Measurements from ENCODE around the gene STAG1.
A peak's percentile ranks its signal among the peaks of the same experiment; 100 is the strongest.
"Not testable (repeated sequence)": the region's sequence is repeated elsewhere in the genome, so short reads cannot be mapped to it uniquely, and the experiment has no call there.

Gene STAG1

DNA sequence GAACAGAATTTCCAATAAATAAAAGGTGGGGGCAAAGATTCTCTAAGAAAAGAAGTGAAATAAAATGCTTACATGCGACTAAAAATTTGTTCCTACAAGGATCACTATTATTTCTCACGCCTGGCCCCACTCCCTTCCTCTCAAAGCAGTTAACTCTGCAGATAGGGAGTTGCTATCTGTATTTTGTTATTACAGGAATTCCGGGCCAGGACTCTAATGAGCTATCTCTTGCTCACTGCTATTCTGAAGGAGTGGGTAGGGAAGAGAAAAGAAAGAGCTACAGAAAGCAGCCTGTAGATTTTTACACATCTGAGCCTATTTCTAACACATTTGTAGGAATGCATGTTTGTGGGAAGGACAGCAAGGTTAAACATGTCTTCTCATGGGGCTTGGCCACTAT lies 361.6 kb downstream of the STAG1 start:
- no peak for DNase-seq (ENCODE audit: low spot score)

DNA sequence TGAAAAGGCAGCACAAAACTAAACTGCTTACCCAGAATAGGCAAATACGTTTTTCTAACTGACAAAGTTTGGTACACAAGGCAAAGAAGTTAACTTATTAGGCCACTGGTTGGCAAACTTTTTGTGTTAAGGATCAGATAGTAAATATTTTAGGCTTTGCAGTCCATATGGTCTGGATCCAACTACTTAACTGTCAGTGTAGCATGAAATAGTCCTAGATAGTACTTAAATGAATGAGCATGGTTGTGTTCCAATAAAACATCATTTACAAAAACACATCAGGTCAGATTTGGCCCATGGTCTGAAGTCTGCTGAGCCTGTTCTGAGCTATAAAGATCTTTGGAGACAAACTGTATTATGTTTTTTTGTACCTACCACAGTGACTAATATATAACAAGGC lies 365.1 kb downstream of the STAG1 start:
- no peak for DNase-seq (ENCODE audit: low spot score)

GRCh38 chr3:136385457-136385856 lies 366.7 kb downstream of the STAG1 start:
- no peak for DNase-seq (ENCODE audit: low spot score)

DNA sequence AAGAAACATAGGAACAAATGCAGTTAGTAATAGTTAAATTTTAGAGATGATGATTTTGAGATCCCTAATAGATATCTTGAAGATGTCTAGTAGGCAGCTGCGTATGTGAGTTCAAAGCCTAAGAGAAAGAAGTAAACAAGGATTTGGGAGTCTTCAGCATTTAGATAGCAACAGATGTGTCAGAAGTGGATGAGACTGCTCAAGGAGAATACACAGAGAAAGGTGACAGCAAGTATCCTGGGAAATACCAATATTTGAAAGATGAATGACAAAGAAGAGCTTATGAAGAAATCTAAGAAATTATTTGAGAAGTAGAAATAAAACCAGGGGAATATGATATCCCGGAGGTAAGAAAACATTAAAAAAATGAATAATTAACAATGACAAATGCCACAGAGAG lies 371.1 kb downstream of the STAG1 start:
- DNase-seq (ENCODE audit: low spot score): no peak

DNA sequence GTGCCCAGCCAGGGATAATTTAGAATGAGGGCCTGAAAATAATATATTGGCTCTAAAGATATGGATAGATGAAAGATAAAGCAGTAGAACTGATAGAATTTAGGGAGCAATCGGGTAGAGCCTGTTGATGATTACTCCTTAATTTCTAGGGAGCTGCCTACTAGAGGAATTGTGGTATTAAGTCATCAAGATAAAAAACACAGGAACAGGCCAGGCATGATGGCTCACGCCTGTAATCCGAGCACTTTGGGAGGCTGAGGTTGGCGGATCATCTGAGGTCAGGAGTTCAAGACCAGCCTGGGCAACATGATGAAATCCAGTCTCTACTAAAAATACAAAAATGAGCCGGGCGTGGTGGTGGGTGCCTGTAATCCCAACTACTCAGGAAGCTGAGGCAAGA lies 371.6 kb downstream of the STAG1 start:
- DNase-seq (ENCODE audit: low spot score): no peak

- DNase-seq (ENCODE audit: low spot score): no peak
Observed at GRCh38 chr3:136378011-136378410, 374.2 kb downstream of the STAG1 start.

GRCh38 chr3:136377508-136377907 lies 374.7 kb downstream of the STAG1 start:
- no peak for DNase-seq (ENCODE audit: low spot score)

DNA sequence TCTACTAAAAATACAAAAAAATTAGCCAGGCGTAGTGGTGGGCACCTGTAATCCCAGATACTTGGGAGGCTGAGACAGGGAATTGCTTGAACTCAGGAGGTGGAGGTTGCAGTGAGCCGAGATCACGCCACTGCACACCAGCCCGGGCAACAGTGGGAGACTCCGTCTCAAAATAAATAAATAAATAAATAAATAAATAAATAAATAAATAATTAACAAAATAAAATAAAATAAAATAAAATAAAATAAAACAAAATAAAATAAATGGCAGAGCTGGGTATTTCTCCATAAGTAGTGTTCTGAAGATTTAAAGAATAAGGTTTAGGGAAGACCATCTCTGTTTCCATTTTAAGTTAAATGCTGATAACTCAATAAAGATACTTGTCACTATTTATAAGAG lies 376.4 kb downstream of the STAG1 start:
- DNase-seq (ENCODE audit: low spot score): not testable (repeated sequence)

- no peak for DNase-seq (ENCODE audit: low spot score)
Observed at GRCh38 chr3:136366289-136366688, 385.9 kb downstream of the STAG1 start.

DNA sequence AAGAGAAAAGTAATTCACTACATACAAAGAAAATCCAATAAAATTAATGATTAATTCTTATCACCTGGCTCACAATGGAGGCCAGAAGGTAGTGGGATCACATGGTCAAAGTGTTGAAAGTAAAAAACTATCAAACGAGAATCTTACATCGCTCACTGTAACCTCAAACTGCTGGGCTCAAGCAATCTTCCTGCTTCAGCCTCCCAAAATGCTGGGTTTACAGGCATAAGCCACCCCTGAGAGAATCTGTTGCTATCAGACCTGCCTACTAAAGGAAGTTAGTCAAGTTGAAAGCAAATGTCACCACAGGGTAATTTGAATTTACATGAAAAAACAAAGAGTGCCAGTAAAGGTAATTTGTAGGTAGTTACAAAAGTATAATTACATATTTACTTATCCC lies 398.7 kb downstream of the STAG1 start:
- no peak for DNase-seq (ENCODE audit: low spot score)

- DNase-seq (ENCODE audit: low spot score): no peak
Observed at GRCh38 chr3:136351905-136352304, 400.3 kb downstream of the STAG1 start.

GRCh38 chr3:136351351-136351750 lies 400.8 kb downstream of the STAG1 start:
- no peak for DNase-seq (ENCODE audit: low spot score)

GRCh38 chr3:136350557-136350956 lies 401.6 kb downstream of the STAG1 start:
- DNase-seq (ENCODE audit: low spot score): no peak

GRCh38 chr3:136350132-136350531 lies 402.0 kb downstream of the STAG1 start:
- no peak for DNase-seq (ENCODE audit: low spot score)

DNA sequence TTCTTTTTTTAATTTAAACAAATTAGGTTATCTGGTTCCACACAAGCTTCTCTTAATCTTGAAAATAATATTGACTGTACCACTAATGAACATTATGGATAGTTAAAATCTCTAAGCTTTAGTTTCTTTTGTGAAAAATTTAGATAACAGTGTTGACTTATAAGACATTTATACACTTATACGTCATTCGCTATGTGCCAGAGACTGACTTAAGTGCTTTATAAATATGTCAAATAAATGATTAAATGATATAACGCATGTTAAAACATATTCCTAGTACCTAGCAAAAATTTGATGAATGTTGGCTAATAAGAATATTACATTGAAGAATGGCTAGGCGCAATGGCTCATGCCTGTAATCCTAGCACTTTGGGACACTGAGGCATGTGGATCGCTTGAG lies 405.7 kb downstream of the STAG1 start:
- DNase-seq (ENCODE audit: low spot score): no peak

- peak; percentile 41 for DNase-seq (ENCODE audit: low spot score)
Observed at GRCh38 chr3:136343873-136344555, 408.2 kb downstream of the STAG1 start.

DNA sequence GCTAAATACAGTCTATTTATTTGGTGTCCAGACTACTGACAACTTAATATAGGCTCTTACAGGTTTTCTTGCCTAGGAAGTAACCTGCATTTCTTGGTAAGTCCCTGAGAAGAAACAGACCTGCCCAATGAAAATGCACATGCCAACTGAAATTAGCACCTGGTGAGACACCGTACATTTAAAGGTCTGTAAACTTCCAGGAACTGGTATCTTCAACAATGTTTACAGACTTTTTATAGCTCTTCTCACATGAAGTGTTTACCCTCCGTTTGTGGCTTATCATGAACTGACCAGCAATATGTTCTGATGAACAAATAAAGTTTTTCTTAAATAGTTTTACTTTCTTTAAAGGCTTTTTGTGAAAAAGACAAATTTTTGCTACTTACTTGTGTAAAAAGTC lies 408.7 kb downstream of the STAG1 start:
- DNase-seq (ENCODE audit: low spot score): no peak

DNA sequence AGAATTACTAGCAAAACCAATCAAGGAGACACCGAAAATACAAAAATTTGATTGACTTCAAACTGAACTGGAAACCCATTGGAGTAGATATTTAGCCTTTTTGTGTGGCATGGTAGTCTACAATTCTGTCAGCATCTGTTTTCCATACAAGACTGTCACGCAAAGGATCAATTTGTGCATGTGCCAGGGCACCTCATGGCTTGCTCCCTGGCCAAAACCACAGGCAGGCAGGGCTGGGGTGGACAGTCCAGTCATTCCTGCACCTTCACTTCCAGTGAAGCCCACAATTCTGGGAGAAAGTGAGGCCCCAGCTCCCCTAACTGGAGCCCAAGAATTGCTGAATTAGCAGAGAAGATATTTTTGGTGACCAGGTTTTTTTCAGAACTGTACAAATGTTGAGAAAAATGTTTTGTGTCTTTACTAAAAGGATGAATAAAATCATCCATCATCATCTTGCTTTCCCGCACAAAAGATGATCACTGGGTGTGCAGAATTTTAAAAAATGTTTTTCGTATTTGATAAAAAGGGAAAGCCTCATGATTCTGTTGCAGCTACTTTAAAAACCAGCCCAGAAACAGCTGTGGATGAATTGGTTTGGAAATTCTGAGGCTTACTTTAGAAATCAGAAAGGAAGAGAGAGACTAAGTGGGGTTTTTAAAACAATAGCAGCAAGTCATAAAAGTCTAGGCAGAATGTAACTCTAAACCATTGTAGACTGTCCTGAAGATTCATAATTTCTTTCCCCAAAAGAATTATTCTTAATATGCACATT lies 415.7 kb downstream of the STAG1 start:
- DNase-seq (ENCODE audit: low spot score): no peak

DNA sequence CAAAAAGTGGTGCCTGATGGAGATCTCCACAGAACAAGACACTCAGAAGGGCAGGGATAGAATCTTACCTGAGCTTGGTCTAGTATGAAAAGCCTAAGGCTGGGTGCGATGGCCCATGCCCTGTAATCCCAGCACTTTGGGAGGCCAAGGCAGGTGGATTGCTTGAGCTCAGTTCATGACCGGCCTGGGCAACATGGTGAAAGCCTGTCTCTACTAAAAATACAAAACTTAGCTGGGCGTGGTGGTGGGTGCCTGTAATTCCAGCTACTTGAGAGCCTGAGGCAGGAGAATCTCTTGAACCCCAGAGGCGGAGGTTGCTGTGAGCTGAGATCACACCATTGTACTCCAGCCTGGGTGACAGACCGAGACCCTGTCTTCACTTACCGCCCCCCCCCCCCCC lies 417.5 kb downstream of the STAG1 start:
- DNase-seq (ENCODE audit: low spot score): not testable (repeated sequence)

DNA sequence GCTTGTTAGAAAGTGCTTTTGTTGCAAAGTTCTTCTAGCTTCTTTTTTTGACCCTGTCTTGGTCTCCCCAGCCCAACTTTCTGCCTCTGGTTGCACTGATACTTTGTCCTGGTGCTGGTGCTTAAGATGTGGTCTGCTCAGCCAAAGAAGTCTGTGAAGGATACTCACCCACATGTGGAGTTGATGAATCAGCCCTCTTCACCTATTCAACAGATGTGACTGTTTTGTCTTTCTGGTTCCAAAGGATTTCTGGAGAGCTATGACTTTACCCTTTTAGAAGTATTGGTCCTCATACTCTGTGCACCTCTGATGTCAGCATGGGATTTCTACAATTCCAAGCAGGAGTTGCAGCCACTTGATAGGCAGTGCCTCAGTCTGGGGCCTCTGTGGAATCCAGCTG lies 418.0 kb downstream of the STAG1 start:
- DNase-seq (ENCODE audit: low spot score): no peak

DNA sequence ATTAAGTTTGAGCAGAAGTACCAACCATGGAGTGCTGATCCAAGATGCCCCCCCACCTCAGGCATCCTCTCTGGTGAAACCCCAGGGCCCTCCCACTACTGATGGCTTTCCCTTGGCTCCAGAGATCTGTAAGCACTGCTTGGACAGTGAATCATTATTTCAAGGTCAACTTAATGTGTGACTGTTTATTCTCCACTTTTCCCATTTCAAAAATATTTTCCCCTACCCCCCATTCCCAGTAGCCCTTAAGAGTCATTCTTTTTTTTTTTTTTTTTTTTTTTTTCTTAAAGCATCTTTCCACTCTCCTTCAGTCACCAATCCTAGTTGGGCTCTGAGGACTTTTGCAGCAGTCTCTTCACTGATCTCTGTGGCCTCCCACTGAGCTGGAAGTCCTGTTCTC lies 419.4 kb downstream of the STAG1 start:
- DNase-seq (ENCODE audit: low spot score): no peak

GRCh38 chr3:136332302-136332701 lies 419.9 kb downstream of the STAG1 start:
- DNase-seq (ENCODE audit: low spot score): no peak

- no peak for DNase-seq (ENCODE audit: low spot score)
Observed at GRCh38 chr3:136330900-136331299, 421.3 kb downstream of the STAG1 start.

- no peak for DNase-seq (ENCODE audit: low spot score)
Observed at GRCh38 chr3:136329593-136329992, 422.6 kb downstream of the STAG1 start.

Measured in Ammon's horn (tissue), 1 donor.